Muscle of leg (tissue), 11 donors: ENCODE data around the gene LEP. TPM values are rescaled to one million over a fixed set of nuclear protein-coding genes. Genes with fewer than 3 reads are reported as not detected.
"Not testable (repeated sequence)": the region's sequence is repeated elsewhere in the genome, so short reads cannot be mapped to it uniquely, and the experiment has no call there.

Source experiments
- DNase-seq: peaks from one replicate; pipeline ENCODE4 v3.0.0; 2013
- H3K27ac ChIP-seq: one replicate; pipeline ENCODE4 v1.5.1; 2013; ENCODE audit warnings: mild to moderate bottlenecking, low read length, control low read depth
- H3K27me3 ChIP-seq: one replicate; pipeline ENCODE4 v1.6.1; 2013; ENCODE audit warnings: low read length; ENCODE audit not compliant: control insufficient read depth, insufficient read depth
- H3K36me3 ChIP-seq: one replicate; pipeline ENCODE4 v1.6.1; 2013; ENCODE audit warnings: low read length; ENCODE audit not compliant: control insufficient read depth, insufficient read depth
- H3K4me1 ChIP-seq: one replicate; pipeline ENCODE4 v1.6.1; 2013; ENCODE audit warnings: low read length; ENCODE audit not compliant: control insufficient read depth, insufficient read depth
- H3K4me3 ChIP-seq: one replicate; pipeline ENCODE4 v1.5.1; 2013; ENCODE audit warnings: low read length, control low read depth
- H3K9me3 ChIP-seq: replicated peaks from 2 replicates; pipeline ENCODE4 v1.6.1; 2013; ENCODE audit warnings: low read depth, low read length; ENCODE audit not compliant: control insufficient read depth
- WGBS: methylation state at CpG from one replicate; pipeline ENCODE4 v1.1.5; 2013; ENCODE audit warnings: missing lambda C conversion rate; ENCODE audit not compliant: insufficient coverage; 5-methylcytosine and 5-hydroxymethylcytosine counted together
- polyA plus RNA-seq, 8 donors: library from polyadenylated mRNA; unstranded; fragments of 120-200 nt; gene quantifications; one replicate each; pipeline versions ENCODE4 v1.2.1 to v1.2.3, GENCODE V29; 2013; ENCODE audit warnings: inconsistent platforms in 1 of 8, low replicate concordance in 1 of 8; ENCODE audit not compliant: insufficient read length in 8 of 8, insufficient read depth in 1 of 8
- total RNA-seq: library from RNA; stranded (reverse); fragments of 120-200 nt; gene quantifications from one replicate; pipeline ENCODE4 v1.2.4, GENCODE V29; 2013

The LEP gene
- total and polyA plus RNA-seq, 9 donors: 0.04 to 0.21 (median 0.06) TPM; not detected in 2

DNA sequence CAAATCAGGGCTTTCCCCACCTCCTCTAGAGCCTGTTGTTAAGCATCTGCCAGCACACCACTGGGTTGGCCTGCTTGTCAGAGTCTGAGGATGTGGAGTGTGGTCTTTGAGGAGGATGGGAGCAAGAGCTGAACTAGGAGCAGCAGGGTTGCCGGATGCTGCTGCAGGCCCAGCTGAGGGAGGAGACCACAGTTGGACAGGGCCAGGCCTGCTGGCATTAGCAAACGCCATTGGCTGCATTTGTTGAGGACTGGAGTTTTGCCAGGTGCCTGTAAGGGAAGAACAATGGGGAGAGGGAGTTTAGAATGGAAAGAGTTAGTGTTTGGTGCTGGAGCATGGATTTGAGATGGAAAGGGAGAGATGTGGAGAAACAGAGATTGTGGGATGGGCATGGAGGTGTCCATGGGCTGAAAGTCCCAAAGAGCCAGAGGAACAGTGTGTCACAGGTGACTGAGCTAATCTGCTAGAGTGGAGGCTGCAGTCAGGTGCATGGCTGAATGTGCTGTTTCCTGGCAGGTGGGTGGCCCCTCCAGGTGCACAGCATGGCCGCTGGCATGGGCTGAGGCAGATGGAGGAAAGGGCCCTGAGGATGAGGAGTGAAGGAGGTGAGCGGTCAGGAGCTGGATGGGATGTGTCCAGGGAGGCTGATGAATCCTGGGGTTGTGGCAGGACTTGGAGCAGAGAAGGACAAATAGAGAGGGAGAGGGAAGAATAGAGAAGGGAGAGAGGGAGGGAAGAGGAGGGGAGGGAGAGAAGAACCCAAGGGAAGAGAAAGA, 40.7 kb downstream of the LEP start:
- Histone ChIP-seq H3K4me3 (no peak overlapping the region), H3K9me3 (peaks cover 5% of the 10 kb centered on the region), H3K27me3 (no peaks in the 10 kb centered on the region), H3K36me3 (no peaks in the 10 kb centered on the region), H3K27ac (no peak overlapping the region), H3K4me1 (no peaks in the 10 kb centered on the region)
- 77% methylated on average over 4 of the region's 4 CpGs for WGBS
- no peak for DNase-seq

DNA sequence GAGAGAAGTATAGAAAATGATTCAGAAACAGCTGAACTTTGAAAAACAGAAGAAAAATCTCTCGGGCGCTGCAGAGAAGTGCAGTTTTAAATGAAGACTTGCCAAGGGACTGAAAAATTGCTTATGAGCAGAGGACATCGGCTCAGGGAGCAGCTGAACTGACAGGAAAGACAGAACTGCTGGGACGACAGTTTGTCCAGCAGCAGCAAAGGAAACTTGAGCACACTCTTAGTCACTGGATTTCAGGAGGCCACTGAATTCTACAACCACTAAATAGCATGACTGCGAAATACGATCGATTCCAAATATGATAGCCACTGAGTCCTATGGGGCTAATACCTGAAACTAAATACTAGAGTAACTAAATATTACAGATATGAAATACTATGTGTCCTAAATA, 43.0 kb downstream of the LEP start:
- no peak for DNase-seq
- 27% methylated on average over 4 of the region's 7 CpGs for WGBS
- Histone ChIP-seq H3K36me3 (no peaks in the 10 kb centered on the region), H3K27me3 (no peaks in the 10 kb centered on the region), H3K9me3 (peaks cover 5% of the 10 kb centered on the region), H3K27ac (no peak overlapping the region), H3K4me1 (no peaks in the 10 kb centered on the region), H3K4me3 (no peak overlapping the region)

DNA sequence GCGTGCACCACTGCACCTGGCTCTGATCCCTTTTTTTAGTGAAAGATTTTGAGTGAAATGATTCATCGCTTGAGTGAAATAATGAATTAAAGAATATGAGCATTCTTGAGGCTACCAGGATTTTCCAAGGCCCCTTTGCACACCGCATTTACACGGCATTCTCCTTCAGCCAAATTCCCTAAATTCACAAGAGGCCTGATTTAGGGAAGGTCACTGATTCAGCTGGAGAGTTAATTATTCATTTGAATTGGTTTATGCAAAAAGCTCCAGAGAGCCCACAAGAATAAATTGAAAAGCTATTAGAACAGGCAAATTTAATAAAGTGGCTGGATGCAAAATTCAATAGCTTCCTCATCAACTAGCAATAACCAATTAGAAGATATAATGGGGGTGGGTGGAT, 46.5 kb downstream of the LEP start:
- H3K9me3 ChIP-seq: peaks cover 4% of the 10 kb centered on the region
- no peak overlapping the region for H3K27ac ChIP-seq
- 71% methylated on average over 1 of the region's 4 CpGs for WGBS
- no peaks in the 10 kb centered on the region for H3K36me3 ChIP-seq
- no peak overlapping the region for H3K4me3 ChIP-seq
- DNase-seq: no peak
- H3K27me3 ChIP-seq: no peaks in the 10 kb centered on the region
- no peaks in the 10 kb centered on the region for H3K4me1 ChIP-seq

- not testable (repeated sequence) for H3K27me3 ChIP-seq, H3K4me1 ChIP-seq, H3K4me3 ChIP-seq, H3K27ac ChIP-seq, H3K36me3 ChIP-seq, H3K9me3 ChIP-seq, DNase-seq
- WGBS: no CpG with 5 or more reads among the region's 7 CpGs
Observed at GRCh38 chr7:128298004-128298403, 56.9 kb downstream of the LEP start.

DNA sequence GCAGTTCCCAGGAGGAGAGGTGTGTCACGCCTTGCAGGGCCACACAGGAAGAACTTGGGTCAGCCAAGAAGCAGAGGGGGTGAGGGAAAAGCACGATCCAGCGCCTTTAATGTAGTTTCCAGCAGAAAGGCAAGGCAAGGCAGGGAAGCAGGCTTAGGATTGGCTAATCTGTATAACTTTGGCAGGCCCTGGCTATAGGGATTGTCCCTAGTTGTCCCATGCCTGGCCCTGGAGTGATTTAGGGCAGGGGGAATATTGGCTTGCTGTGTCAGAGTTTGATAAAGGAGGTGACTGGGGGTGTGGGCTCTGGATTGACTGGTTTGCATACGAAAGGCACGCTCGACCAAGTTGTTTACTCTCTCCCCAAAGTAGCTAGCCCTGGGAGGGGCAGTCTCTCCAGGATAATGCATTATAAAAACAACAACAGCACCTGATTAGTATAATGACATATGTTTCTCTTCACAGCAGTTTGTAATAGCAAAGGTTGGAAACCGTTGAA, 58.1 kb downstream of the LEP start:
- peaks cover 4% of the 10 kb centered on the region for H3K4me1 ChIP-seq
- H3K27ac ChIP-seq: no peak overlapping the region
- 26% methylated on average over 3 of the region's 7 CpGs for WGBS
- peaks cover 8% of the 10 kb centered on the region for H3K36me3 ChIP-seq
- H3K4me3 ChIP-seq: no peak overlapping the region
- no peaks in the 10 kb centered on the region for H3K9me3 ChIP-seq
- DNase-seq: peak; percentile 49
- no peaks in the 10 kb centered on the region for H3K27me3 ChIP-seq

DNA sequence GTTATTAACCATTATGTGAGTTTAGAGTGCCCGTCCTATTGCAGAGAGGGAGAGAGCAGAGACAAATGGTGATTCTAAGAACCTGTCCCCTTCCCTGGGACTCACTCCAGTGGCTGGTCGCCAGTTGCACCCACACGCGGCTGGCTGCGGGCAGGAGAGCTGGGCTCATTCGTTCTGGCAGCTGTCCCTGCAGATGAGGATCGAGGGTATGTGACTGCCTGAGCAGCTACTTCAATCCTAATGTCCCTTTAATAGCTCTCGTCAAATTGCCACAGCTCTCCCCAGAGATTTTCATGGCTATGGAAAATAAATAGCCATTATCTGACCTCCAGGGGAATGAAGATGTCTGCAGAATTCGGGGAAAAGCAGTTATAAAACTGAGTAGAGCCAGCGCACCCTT, 61.1 kb downstream of the LEP start:
- WGBS: 44% methylated on average over 2 of the region's 10 CpGs
- peaks cover 31% of the 10 kb centered on the region for H3K36me3 ChIP-seq
- peak; percentile 20 for DNase-seq

GRCh38 chr7:128303133-128303532, 62.1 kb downstream of the LEP start:
- 100% methylated on average over 1 of the region's 2 CpGs for WGBS
- peaks cover 36% of the 10 kb centered on the region for H3K36me3 ChIP-seq

More for the DNA sequence above, 61.1 kb downstream of the LEP start:
- no peaks in the 10 kb centered on the region for H3K27me3 ChIP-seq
- no peak overlapping the region for H3K4me3 ChIP-seq
- peaks cover 4% of the 10 kb centered on the region for H3K4me1 ChIP-seq
- no peak overlapping the region for H3K27ac ChIP-seq
- H3K9me3 ChIP-seq: no peaks in the 10 kb centered on the region

DNA sequence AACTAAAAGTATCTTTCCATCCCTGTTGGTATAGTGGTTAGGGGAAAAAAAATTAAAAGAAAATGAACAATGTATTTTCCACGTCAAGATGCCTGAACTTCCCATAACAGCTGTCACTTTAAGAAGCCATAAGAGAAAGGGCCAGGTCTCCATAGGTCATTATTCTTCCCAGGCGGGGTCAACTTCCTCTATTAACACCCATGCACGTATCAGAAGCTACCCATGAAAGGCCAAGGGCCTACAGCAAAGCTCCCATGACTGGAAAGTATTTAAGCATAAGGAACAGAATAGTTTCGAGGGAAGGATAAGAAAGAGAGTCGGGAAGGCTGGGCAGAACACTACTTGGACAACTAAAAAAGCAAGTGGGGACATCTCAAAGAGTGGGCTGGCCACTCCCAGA, 62.6 kb downstream of the LEP start:
- no peak overlapping the region for H3K27ac ChIP-seq
- WGBS: 90% methylated on average over 2 of the region's 5 CpGs
- no peak for DNase-seq
- H3K9me3 ChIP-seq: no peaks in the 10 kb centered on the region
- peaks cover 4% of the 10 kb centered on the region for H3K4me1 ChIP-seq
- H3K36me3 ChIP-seq: peaks cover 39% of the 10 kb centered on the region
- H3K27me3 ChIP-seq: no peaks in the 10 kb centered on the region
- H3K4me3 ChIP-seq: no peak overlapping the region

More at GRCh38 chr7:128303133-128303532, 62.1 kb downstream of the LEP start:
- Histone ChIP-seq H3K9me3 (no peaks in the 10 kb centered on the region), H3K27ac (no peak overlapping the region), H3K4me1 (peaks cover 4% of the 10 kb centered on the region), H3K27me3 (no peaks in the 10 kb centered on the region), H3K4me3 (no peak overlapping the region)
- no peak for DNase-seq

- DNase-seq: no peak
- 100% methylated on average over 1 of the region's 1 CpG for WGBS
Observed at GRCh38 chr7:128304212-128304611, 63.1 kb downstream of the LEP start.

GRCh38 chr7:128307061-128307460, 66.0 kb downstream of the LEP start:
- Histone ChIP-seq H3K27me3 (no peaks in the 10 kb centered on the region), H3K4me3 (no peak overlapping the region), H3K36me3 (peaks cover 55% of the 10 kb centered on the region), H3K4me1 (no peaks in the 10 kb centered on the region), H3K9me3 (no peaks in the 10 kb centered on the region), H3K27ac (no peak overlapping the region)
- WGBS: no CpG with 5 or more reads among the region's 2 CpGs
- DNase-seq: no peak

More at GRCh38 chr7:128304212-128304611, 63.1 kb downstream of the LEP start:
- peaks cover 39% of the 10 kb centered on the region for H3K36me3 ChIP-seq
- no peak overlapping the region for H3K27ac ChIP-seq
- H3K4me3 ChIP-seq: no peak overlapping the region
- H3K27me3 ChIP-seq: no peaks in the 10 kb centered on the region
- peaks cover 1% of the 10 kb centered on the region for H3K4me1 ChIP-seq
- H3K9me3 ChIP-seq: no peaks in the 10 kb centered on the region
